ENCODE results near the gene INPP5A. TPM values are rescaled to one million over a fixed set of nuclear protein-coding genes. Genes with fewer than 3 reads are reported as not detected.

Gene INPP5A
- polyA plus RNA-seq, 4 donors = 21.1 to 25.0 (median 22.8) TPM

DNA sequence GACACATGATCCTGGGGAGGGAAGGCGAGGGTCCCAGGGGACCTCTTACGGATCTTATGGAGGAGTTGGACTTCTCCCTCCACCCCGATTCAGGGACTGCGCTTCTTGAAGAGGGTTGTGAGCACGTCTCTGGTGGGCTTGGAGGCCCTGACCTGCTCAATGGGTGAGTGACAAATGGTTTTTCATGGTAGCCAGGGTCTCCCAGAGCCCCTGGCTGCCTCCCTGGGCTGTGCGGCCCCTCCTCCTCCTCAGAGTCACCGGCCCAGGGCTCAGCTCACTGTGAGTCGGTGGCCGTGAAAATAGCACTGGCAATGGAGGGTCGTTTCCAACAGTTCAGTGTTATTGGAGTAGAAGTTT lies 26.6 kb downstream of the INPP5A start:
- Histone ChIP-seq H3K27me3 (ENCODE audit: control insufficient read depth in 3 of 3, insufficient read depth in 3 of 3, low read length in 3 of 3) (no peaks in the 10 kb centered on the region), H3K9me3 (ENCODE audit: control insufficient read depth in 2 of 2, insufficient read depth in 1 of 2, low read depth in 1 of 2, low read length in 1 of 2) (no peaks in the 10 kb centered on the region), H3K4me1 (ENCODE audit: control insufficient read depth in 3 of 3, insufficient read depth in 2 of 3, low read depth in 1 of 3, low read length in 2 of 3) (peaks cover 0 to 2% (median 0%) of the 10 kb centered on the region in 3 donors), H3K36me3 (ENCODE audit: control insufficient read depth in 3 of 3, insufficient read depth in 2 of 3, low read depth in 1 of 3, low read length in 3 of 3) (peaks cover 0 to 10% (median 0%) of the 10 kb centered on the region in 3 donors), H3K4me3 (ENCODE audit: low read depth in 1 of 3, low read length in 3 of 3) (no peak overlapping the region), H3K27ac (ENCODE audit: low read depth in 1 of 3, low read length in 2 of 3) (no peak overlapping the region)
- 86 to 94% (median 91%) methylated on average over 10 of the region's 10 CpGs for WGBS, 3 donors
- FAIRE-seq (no peak), DNase-seq (no peak)

GRCh38 chr10:132564690-132565089 lies 27.1 kb downstream of the INPP5A start:
- no peak overlapping the region for H3K4me3 ChIP-seq (ENCODE audit: low read depth in 1 of 3, low read length in 3 of 3)
- WGBS, 3 donors = 86 to 89% (median 87%) methylated on average over 11 of the region's 11 CpGs
- FAIRE-seq = no peak

GRCh38 chr10:132565516-132566209 lies 28.1 kb downstream of the INPP5A start:
- no peaks in the 10 kb centered on the region for H3K27me3 ChIP-seq (ENCODE audit: control insufficient read depth in 3 of 3, insufficient read depth in 3 of 3, low read length in 3 of 3)
- peaks cover 0 to 1% (median 1%) of the 10 kb centered on the region in 3 donors for H3K4me1 ChIP-seq (ENCODE audit: control insufficient read depth in 3 of 3, insufficient read depth in 2 of 3, low read depth in 1 of 3, low read length in 2 of 3)
- 89 to 93% (median 91%) methylated on average over 12 of the region's 12 CpGs for WGBS, 3 donors
- FAIRE-seq (no peak), DNase-seq (no peak)
- H3K27ac ChIP-seq (ENCODE audit: low read depth in 1 of 3, low read length in 2 of 3) = no peak overlapping the region
- no peak overlapping the region for H3K4me3 ChIP-seq (ENCODE audit: low read depth in 1 of 3, low read length in 3 of 3)
- no peaks in the 10 kb centered on the region for H3K9me3 ChIP-seq (ENCODE audit: control insufficient read depth in 2 of 2, insufficient read depth in 1 of 2, low read depth in 1 of 2, low read length in 1 of 2)
- H3K36me3 ChIP-seq (ENCODE audit: control insufficient read depth in 3 of 3, insufficient read depth in 2 of 3, low read depth in 1 of 3, low read length in 3 of 3) = peaks cover 0 to 10% (median 0%) of the 10 kb centered on the region in 3 donors

More at GRCh38 chr10:132564690-132565089, 27.1 kb downstream of the INPP5A start:
- peaks cover 0 to 2% (median 0%) of the 10 kb centered on the region in 3 donors for H3K4me1 ChIP-seq (ENCODE audit: control insufficient read depth in 3 of 3, insufficient read depth in 2 of 3, low read depth in 1 of 3, low read length in 2 of 3)
- H3K36me3 ChIP-seq (ENCODE audit: control insufficient read depth in 3 of 3, insufficient read depth in 2 of 3, low read depth in 1 of 3, low read length in 3 of 3) = peaks cover 0 to 10% (median 0%) of the 10 kb centered on the region in 3 donors
- no peak overlapping the region for H3K27ac ChIP-seq (ENCODE audit: low read depth in 1 of 3, low read length in 2 of 3)
- H3K27me3 ChIP-seq (ENCODE audit: control insufficient read depth in 3 of 3, insufficient read depth in 3 of 3, low read length in 3 of 3) = no peaks in the 10 kb centered on the region
- no peaks in the 10 kb centered on the region for H3K9me3 ChIP-seq (ENCODE audit: control insufficient read depth in 2 of 2, insufficient read depth in 1 of 2, low read depth in 1 of 2, low read length in 1 of 2)
- DNase-seq = no peak

DNA sequence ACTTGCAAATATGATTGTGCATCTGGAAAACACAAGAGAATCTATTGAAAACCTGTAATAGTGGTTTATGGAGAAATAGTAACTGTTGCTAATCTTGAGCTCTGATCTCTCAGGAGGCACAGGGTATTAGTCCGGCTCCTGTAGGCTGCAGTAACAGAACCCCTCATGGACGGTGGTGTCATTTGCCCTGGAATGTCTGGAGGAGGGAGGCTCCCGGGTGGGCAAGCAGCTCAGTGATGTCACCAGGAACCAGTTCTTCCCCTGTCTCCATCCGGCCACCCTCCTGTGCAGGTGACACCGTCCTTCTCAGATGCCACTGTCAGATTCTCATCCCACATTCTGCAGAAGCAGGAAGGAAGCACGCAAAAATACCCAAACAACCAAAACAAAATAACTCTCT lies 29.3 kb downstream of the INPP5A start:
- DNase-seq = no peak
- Histone ChIP-seq H3K36me3 (ENCODE audit: control insufficient read depth in 3 of 3, insufficient read depth in 2 of 3, low read depth in 1 of 3, low read length in 3 of 3) (peaks cover 0 to 10% (median 0%) of the 10 kb centered on the region in 3 donors), H3K4me3 (ENCODE audit: low read depth in 1 of 3, low read length in 3 of 3) (no peak overlapping the region), H3K9me3 (ENCODE audit: control insufficient read depth in 2 of 2, insufficient read depth in 1 of 2, low read depth in 1 of 2, low read length in 1 of 2) (no peaks in the 10 kb centered on the region), H3K27ac (ENCODE audit: low read depth in 1 of 3, low read length in 2 of 3) (no peak overlapping the region), H3K4me1 (ENCODE audit: control insufficient read depth in 3 of 3, insufficient read depth in 2 of 3, low read depth in 1 of 3, low read length in 2 of 3) (peaks cover 3 to 13% (median 4%) of the 10 kb centered on the region in 3 donors), H3K27me3 (ENCODE audit: control insufficient read depth in 3 of 3, insufficient read depth in 3 of 3, low read length in 3 of 3) (no peaks in the 10 kb centered on the region)
- 79 to 92% (median 85%) methylated on average over 6 of the region's 6 CpGs for WGBS, 3 donors
- FAIRE-seq = no peak

DNA sequence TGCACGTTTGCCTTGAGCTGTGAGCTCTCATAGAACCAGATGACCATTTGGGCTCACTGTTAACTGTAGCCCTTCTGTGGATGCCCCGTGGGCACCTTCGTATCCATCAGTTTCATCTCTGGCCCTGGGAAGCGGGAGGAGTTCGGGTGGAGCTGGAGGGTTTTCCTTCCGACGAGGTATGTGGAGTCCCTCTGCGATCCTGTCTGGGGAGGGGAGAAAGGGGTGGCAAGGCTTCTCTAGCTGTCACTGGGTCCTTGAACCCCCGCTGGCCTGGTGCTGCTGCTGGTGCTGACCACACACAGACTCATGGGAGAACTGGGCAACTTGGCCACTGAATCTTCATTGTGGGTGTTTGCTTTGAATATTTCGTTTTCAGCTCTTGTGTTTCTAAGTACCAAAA lies 32.7 kb downstream of the INPP5A start:
- Histone ChIP-seq H3K9me3 (ENCODE audit: control insufficient read depth in 2 of 2, insufficient read depth in 1 of 2, low read depth in 1 of 2, low read length in 1 of 2) (no peaks in the 10 kb centered on the region), H3K27me3 (ENCODE audit: control insufficient read depth in 3 of 3, insufficient read depth in 3 of 3, low read length in 3 of 3) (no peaks in the 10 kb centered on the region), H3K27ac (ENCODE audit: low read depth in 1 of 3, low read length in 2 of 3) (no peak overlapping the region), H3K4me1 (ENCODE audit: control insufficient read depth in 3 of 3, insufficient read depth in 2 of 3, low read depth in 1 of 3, low read length in 2 of 3) (peaks cover 9 to 21% (median 10%) of the 10 kb centered on the region in 3 donors), H3K36me3 (ENCODE audit: control insufficient read depth in 3 of 3, insufficient read depth in 2 of 3, low read depth in 1 of 3, low read length in 3 of 3) (peaks cover 0 to 2% (median 0%) of the 10 kb centered on the region in 3 donors), H3K4me3 (ENCODE audit: low read depth in 1 of 3, low read length in 3 of 3) (no peak overlapping the region)
- DNase-seq = no peak
- 83 to 86% (median 84%) methylated on average over 10 of the region's 10 CpGs for WGBS, 3 donors
- FAIRE-seq = no peak

GRCh38 chr10:132570771-132571649 lies 33.4 kb downstream of the INPP5A start:
- DNase-seq (peak; percentile 52 to 67), FAIRE-seq (no peak)
- Histone ChIP-seq H3K27me3 (ENCODE audit: control insufficient read depth in 3 of 3, insufficient read depth in 3 of 3, low read length in 3 of 3) (no peaks in the 10 kb centered on the region), H3K27ac (ENCODE audit: low read depth in 1 of 3, low read length in 2 of 3) (peak overlapping the region in 1 of 3 donors; percentile 8), H3K36me3 (ENCODE audit: control insufficient read depth in 3 of 3, insufficient read depth in 2 of 3, low read depth in 1 of 3, low read length in 3 of 3) (peaks cover 0 to 2% (median 0%) of the 10 kb centered on the region in 3 donors), H3K4me1 (ENCODE audit: control insufficient read depth in 3 of 3, insufficient read depth in 2 of 3, low read depth in 1 of 3, low read length in 2 of 3) (peaks cover 12 to 28% (median 14%) of the 10 kb centered on the region in 3 donors), H3K9me3 (ENCODE audit: control insufficient read depth in 2 of 2, insufficient read depth in 1 of 2, low read depth in 1 of 2, low read length in 1 of 2) (no peaks in the 10 kb centered on the region), H3K4me3 (ENCODE audit: low read depth in 1 of 3, low read length in 3 of 3) (no peak overlapping the region)
- 26 to 64% (median 49%) methylated on average over 26 of the region's 26 CpGs for WGBS, 3 donors

DNA sequence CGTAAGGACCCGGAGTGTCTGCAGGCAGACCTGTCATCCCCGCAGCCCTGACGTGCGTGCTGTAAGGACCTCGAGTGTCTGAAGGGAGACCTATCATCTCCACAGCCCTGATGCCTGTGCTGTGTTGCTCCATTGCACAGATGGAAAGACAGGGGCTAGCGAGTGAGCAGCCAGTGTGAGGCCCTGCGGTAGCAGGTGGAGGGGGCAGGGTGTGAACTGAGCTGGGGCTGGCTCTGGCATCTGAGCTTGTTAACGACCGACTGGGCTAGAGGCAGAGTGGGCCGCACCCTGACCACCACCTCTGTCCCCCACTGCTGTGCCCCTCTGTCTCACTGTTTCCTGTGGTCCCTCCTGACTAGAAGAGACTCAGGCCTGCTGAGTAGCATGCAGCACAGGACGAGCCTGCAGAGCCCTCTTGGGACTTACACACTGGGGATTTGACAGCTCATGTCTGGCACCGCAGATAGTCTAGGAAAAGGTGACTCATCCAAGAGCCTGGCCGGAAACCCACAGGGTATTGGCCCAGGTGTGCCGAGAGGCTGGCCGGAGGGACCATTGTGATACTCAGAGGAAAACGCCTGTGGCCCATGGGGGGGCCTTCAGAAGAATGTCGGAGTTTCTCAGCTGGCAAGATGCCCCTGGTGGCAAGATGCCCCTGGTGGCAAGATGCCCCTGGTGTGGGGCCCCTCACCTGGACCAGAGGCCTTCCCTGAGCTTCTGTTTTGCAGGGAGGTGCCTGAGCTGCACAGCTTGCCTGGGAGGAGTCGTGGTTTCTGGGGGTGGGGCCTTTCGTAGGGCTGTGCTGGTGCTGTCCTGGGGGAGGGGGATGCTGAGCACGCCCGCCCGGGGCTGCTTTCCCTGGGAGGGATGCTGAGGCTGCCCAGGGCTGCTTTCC lies 34.3 kb downstream of the INPP5A start:
- Histone ChIP-seq H3K36me3 (ENCODE audit: control insufficient read depth in 3 of 3, insufficient read depth in 2 of 3, low read depth in 1 of 3, low read length in 3 of 3) (peaks cover 0 to 4% (median 0%) of the 10 kb centered on the region in 3 donors), H3K4me1 (ENCODE audit: control insufficient read depth in 3 of 3, insufficient read depth in 2 of 3, low read depth in 1 of 3, low read length in 2 of 3) (peaks cover 14 to 33% (median 15%) of the 10 kb centered on the region in 3 donors), H3K4me3 (ENCODE audit: low read depth in 1 of 3, low read length in 3 of 3) (no peak overlapping the region), H3K27me3 (ENCODE audit: control insufficient read depth in 3 of 3, insufficient read depth in 3 of 3, low read length in 3 of 3) (no peaks in the 10 kb centered on the region), H3K9me3 (ENCODE audit: control insufficient read depth in 2 of 2, insufficient read depth in 1 of 2, low read depth in 1 of 2, low read length in 1 of 2) (no peaks in the 10 kb centered on the region), H3K27ac (ENCODE audit: low read depth in 1 of 3, low read length in 2 of 3) (peak overlapping the region in 1 of 3 donors; percentile 49)
- FAIRE-seq (no peak), DNase-seq (peak; percentile 67 to 83)
- 39 to 44% (median 42%) methylated on average over 23 of the region's 23 CpGs for WGBS, 3 donors

GRCh38 chr10:132572545-132572937 lies 35.0 kb downstream of the INPP5A start:
- Histone ChIP-seq H3K4me3 (ENCODE audit: low read depth in 1 of 3, low read length in 3 of 3) (no peak overlapping the region), H3K4me1 (ENCODE audit: control insufficient read depth in 3 of 3, insufficient read depth in 2 of 3, low read depth in 1 of 3, low read length in 2 of 3) (peaks cover 14 to 33% (median 16%) of the 10 kb centered on the region in 3 donors), H3K36me3 (ENCODE audit: control insufficient read depth in 3 of 3, insufficient read depth in 2 of 3, low read depth in 1 of 3, low read length in 3 of 3) (peaks cover 0 to 6% (median 0%) of the 10 kb centered on the region in 3 donors), H3K27ac (ENCODE audit: low read depth in 1 of 3, low read length in 2 of 3) (no peak overlapping the region), H3K9me3 (ENCODE audit: control insufficient read depth in 2 of 2, insufficient read depth in 1 of 2, low read depth in 1 of 2, low read length in 1 of 2) (no peaks in the 10 kb centered on the region), H3K27me3 (ENCODE audit: control insufficient read depth in 3 of 3, insufficient read depth in 3 of 3, low read length in 3 of 3) (no peaks in the 10 kb centered on the region)
- FAIRE-seq (no peak), DNase-seq (no peak)
- WGBS, 3 donors = 60 to 75% (median 70%) methylated on average over 7 of the region's 7 CpGs
